ENCODE data around the gene LRRC70. TPM values are rescaled to one million over a fixed set of nuclear protein-coding genes. Genes with fewer than 3 reads are reported as not detected.

LRRC70 gene
- total RNA-seq, 2 donors from 2014 or later: 0.86 to 1.5 TPM

DNA sequence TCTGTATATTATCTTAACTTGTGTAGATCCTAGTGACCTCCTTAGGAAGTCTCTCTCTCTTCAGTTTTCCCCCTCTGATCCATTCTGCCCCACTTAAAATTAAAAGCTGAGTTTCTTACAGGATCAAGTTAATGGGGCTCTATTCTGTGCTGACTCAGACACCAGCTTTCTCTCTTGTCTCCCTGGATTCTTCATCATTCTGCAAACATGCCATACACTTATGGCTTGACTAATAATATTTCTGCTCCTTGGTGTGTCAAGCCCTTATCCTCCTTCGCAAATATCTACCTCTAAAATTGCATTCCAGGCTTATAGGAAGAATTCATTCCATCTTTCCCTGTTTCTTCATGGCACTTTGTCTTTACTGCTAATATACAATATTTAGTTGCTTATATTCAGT lies 18.1 kb downstream of the LRRC70 start:
- no peaks in the 10 kb centered on the region for H3K27me3 Mint-ChIP-seq (ENCODE audit: low read depth)
- peaks cover 2 to 19% of the 10 kb centered on the region in 2 donors for H3K36me3 Mint-ChIP-seq (ENCODE audit: insufficient read depth in 2 of 2)
- H3K4me3 Mint-ChIP-seq: no peak overlapping the region
- ATAC-seq (replicated peaks in 1 of 2) (no peak), DNase-seq (no peak)
- H3K4me1 Mint-ChIP-seq (ENCODE audit: low read depth): peaks cover 6% of the 10 kb centered on the region
- H3K9me3 Mint-ChIP-seq: peaks cover 0 to 1% of the 10 kb centered on the region in 2 donors
- no peak overlapping the region for H3K27ac Mint-ChIP-seq

DNA sequence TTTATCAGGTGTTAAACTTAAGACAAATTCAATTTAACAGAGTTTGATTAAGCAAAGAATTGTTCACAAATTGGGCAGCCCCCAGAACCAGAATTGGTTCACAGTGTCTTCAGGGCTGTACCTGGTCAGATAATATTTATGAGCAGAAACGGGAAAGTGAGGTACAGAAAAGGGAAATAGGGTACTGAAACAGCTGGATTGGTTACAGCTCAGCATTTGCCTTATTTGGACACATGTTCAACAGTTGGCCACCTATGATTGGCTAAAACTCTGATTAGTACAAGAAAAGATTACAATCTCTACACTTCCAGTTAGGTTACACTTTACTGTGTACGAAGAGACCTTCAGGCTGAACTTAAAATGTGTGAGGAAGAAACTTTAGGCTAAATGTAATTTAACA lies 18.7 kb downstream of the LRRC70 start:
- no peak for ATAC-seq (replicated peaks in 1 of 2)
- Mint-ChIP-seq H3K27me3 (ENCODE audit: low read depth) (no peaks in the 10 kb centered on the region), H3K9me3 (peaks cover 0 to 1% of the 10 kb centered on the region in 2 donors), H3K36me3 (ENCODE audit: insufficient read depth in 2 of 2) (peaks cover 2 to 14% of the 10 kb centered on the region in 2 donors), H3K27ac (no peak overlapping the region), H3K4me3 (no peak overlapping the region), H3K4me1 (ENCODE audit: low read depth) (peaks cover 6% of the 10 kb centered on the region)
- DNase-seq: no peak

DNA sequence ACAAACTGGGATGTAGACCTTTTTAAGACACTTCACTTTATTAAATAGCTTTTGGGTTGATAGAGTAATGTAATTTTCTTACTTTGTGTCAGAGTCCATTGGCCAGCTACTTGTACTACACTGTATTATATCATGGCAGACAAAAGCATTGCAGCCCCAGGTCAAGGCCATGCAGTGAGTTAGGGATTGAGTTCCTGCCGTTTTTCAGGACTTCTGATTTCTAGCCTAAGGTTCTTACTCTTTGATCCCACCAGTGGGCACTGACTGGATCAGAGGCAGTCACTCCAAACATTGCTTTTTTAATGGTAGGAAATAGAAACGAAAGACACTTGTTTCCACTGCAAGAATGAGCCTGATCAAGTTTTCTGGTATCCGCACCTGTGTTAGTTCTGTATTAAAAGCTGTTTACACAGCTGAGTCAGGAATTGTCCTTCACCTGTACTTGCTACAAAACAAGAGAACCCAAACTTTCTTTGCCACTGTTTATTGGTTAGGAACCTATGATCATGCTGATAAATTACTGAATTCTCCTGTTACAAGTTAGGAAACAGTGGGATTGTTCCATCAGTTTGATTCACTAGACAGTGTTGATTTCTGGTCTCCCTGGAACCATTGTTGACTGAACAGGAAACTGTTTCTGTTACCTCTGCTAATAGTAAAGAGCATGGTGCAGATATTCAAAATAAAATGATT lies 22.1 kb downstream of the LRRC70 start:
- H3K4me3 Mint-ChIP-seq: no peak overlapping the region
- ATAC-seq (replicated peaks in 1 of 2) (no peak), DNase-seq (no peak)
- peaks cover 0 to 6% of the 10 kb centered on the region in 2 donors for H3K36me3 Mint-ChIP-seq (ENCODE audit: insufficient read depth in 2 of 2)
- H3K4me1 Mint-ChIP-seq (ENCODE audit: low read depth): peaks cover 6% of the 10 kb centered on the region
- no peaks in the 10 kb centered on the region for H3K9me3 Mint-ChIP-seq
- no peak overlapping the region for H3K27ac Mint-ChIP-seq
- H3K27me3 Mint-ChIP-seq (ENCODE audit: low read depth): no peaks in the 10 kb centered on the region

DNA sequence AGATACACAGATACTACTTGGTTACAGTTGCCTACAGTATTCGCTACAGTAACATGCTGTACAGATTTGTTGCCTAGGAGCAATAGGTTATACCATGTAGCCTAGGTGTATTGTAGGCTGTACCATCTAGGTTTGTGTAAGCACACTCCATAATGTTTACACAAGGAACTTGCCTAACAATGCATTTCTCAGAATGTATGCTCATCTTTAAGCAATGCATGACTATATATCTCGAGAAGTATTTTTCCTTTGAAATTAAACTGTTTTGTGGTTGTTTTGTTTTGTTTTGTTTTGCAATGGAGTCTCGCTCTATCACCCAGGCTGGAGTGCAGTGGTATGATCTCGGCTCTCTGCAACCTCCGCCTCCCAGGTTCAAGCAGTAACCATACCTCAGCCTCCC lies 25.3 kb downstream of the LRRC70 start:
- Mint-ChIP-seq H3K27me3 (ENCODE audit: low read depth) (no peaks in the 10 kb centered on the region), H3K4me3 (no peak overlapping the region), H3K4me1 (ENCODE audit: low read depth) (no peaks in the 10 kb centered on the region), H3K27ac (no peak overlapping the region), H3K36me3 (ENCODE audit: insufficient read depth in 2 of 2) (peaks cover 2 to 7% of the 10 kb centered on the region in 2 donors), H3K9me3 (no peaks in the 10 kb centered on the region)
- ATAC-seq (replicated peaks in 1 of 2) (no peak), DNase-seq (no peak)

DNA sequence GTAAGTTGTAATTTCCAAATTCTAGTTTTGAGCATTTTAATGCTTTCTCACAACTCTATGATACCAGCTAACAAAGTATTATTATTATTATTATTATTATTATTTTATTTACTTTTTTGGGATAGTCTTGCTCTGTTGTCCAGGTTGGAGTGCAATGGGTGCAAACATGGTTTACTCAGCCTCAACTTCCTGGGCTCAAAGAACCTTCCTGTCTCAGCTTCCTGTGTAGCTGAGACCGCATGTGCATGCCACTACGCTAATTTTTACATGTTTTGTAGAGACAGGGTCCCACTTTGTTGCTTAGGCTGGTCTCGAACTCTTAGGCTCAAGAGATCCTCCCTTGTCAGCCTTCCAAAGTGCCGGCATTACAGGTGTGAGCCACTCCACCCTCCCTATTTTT lies 27.0 kb downstream of the LRRC70 start:
- ATAC-seq (replicated peaks in 1 of 2) (no peak), DNase-seq (no peak)
- H3K4me1 Mint-ChIP-seq (ENCODE audit: low read depth): no peaks in the 10 kb centered on the region
- H3K4me3 Mint-ChIP-seq: no peak overlapping the region
- peaks cover 2 to 7% of the 10 kb centered on the region in 2 donors for H3K36me3 Mint-ChIP-seq (ENCODE audit: insufficient read depth in 2 of 2)
- H3K27me3 Mint-ChIP-seq (ENCODE audit: low read depth): no peaks in the 10 kb centered on the region
- H3K27ac Mint-ChIP-seq: no peak overlapping the region
- H3K9me3 Mint-ChIP-seq: no peaks in the 10 kb centered on the region

DNA sequence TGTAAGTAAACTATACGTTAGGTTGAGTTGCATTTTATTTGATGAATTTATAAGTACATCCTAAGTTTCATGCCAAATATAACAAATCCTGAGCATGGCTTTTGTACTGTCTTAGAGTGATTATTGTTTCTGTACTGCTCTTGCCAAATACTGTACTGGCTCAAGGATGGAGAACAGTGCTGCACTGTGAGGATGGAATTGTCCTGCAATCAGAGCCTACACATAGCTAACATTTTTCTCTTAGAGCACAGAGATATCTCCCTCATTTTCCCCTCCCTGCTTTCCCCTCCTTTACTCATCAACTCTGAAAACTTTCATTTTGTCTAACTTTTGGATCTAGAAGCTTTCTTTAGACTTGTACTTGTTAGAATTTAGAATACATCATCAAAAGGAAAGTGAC lies 28.3 kb downstream of the LRRC70 start:
- DNase-seq: no peak
- H3K4me1 Mint-ChIP-seq (ENCODE audit: low read depth): no peaks in the 10 kb centered on the region
- no peaks in the 10 kb centered on the region for H3K27me3 Mint-ChIP-seq (ENCODE audit: low read depth)
- H3K4me3 Mint-ChIP-seq: no peak overlapping the region
- peaks cover 2 to 4% of the 10 kb centered on the region in 2 donors for H3K36me3 Mint-ChIP-seq (ENCODE audit: insufficient read depth in 2 of 2)
- H3K27ac Mint-ChIP-seq: no peak overlapping the region
- no peak for ATAC-seq (replicated peaks in 1 of 2)
- no peaks in the 10 kb centered on the region for H3K9me3 Mint-ChIP-seq

DNA sequence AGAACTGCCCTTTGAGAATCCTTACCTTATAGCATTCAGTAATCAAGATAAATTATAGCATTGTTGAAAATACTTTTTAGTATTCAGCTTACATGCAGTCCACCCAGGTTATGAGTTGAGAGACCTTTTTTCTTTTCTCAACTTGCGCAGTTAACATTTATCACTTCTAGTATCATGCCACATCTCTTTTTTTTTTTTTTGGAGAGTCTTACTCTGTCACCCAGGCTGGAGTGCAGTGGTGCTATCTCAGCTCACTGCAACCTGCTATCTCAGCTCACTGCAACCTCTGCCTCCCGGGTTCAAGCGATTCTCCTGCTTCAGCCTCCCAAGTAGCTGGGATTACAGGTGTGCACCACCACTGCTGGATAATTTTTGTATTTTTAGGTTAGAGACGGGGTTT lies 29.0 kb downstream of the LRRC70 start:
- Mint-ChIP-seq H3K4me3 (no peak overlapping the region), H3K27ac (no peak overlapping the region), H3K36me3 (ENCODE audit: insufficient read depth in 2 of 2) (peaks cover 2 to 4% of the 10 kb centered on the region in 2 donors), H3K4me1 (ENCODE audit: low read depth) (no peaks in the 10 kb centered on the region), H3K27me3 (ENCODE audit: low read depth) (no peaks in the 10 kb centered on the region), H3K9me3 (no peaks in the 10 kb centered on the region)
- DNase-seq: no peak
- no peak for ATAC-seq (replicated peaks in 1 of 2)

DNA sequence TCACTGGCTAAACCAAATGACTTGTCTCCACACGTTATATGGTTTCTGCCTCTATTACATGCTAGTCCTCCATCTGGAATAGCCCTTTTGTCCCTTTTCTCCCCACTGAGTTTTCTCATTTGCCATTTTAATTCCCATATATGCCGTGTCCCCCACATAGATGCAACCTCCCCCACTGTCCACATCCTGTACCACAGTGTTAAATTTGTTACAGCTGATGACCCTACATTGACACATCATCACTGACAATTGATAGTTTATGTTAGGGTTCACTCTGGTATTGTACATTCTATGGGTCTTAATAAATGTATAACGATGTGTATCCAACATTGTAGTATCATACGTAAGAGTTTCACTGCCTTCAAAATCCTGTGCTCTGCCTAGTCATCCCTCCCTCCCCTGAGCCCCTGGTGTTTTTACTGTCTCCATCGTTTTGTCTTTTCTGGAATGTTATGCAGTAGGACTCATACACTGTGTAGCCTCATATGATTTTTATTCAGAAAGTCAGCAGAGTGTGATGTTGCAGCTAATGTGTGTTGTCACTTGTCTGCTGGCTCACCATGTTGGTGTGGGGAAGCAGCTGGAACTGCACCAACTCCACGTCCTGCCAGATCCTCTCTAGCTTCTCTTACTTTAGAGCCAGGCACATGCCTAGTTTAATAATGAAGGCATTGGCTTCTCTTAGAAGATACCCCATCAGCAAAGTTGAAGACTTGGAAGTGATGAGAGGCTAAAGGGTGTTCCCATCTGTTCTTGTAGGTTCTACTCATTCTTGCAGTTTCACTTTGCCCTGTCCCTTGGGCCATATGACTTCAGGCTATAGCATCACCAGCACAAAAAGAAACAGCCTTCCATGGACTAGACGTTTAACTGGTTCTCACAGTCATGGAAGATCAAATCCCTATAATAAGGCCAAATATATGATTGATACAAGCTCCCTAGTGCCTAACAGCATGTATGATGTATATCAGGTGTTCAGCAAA lies 30.2 kb downstream of the LRRC70 start:
- Mint-ChIP-seq H3K4me1 (ENCODE audit: low read depth) (no peaks in the 10 kb centered on the region), H3K27me3 (ENCODE audit: low read depth) (no peaks in the 10 kb centered on the region), H3K27ac (no peak overlapping the region), H3K9me3 (no peaks in the 10 kb centered on the region), H3K36me3 (ENCODE audit: insufficient read depth in 2 of 2) (peaks cover 3 to 4% of the 10 kb centered on the region in 2 donors), H3K4me3 (no peak overlapping the region)
- no peak for ATAC-seq (replicated peaks in 1 of 2)
- DNase-seq: no peak

DNA sequence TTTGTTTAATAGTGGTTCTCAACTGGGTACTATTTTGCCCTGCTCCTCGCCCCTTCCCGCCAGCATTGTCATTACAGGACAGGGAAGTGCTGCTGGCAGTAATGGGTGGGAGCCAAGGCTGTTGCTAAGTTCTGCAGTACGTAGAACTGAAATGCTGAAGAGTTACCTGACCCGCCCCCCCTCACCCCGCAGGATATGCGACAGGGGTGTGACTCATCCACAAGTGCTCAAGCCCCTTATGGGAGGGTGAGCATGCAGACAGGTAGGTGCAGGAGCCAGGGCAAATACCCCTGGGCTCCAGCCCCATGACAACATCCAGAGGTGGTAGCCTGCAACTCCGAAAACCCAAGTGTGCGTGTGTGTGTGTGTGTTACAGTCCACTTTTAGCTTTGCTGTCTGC lies 35.7 kb downstream of the LRRC70 start:
- H3K36me3 Mint-ChIP-seq (ENCODE audit: insufficient read depth in 2 of 2): peaks cover 0 to 2% of the 10 kb centered on the region in 2 donors
- no peaks in the 10 kb centered on the region for H3K9me3 Mint-ChIP-seq
- ATAC-seq (replicated peaks in 1 of 2): no peak
- no peaks in the 10 kb centered on the region for H3K4me1 Mint-ChIP-seq (ENCODE audit: low read depth)
- H3K4me3 Mint-ChIP-seq: no peak overlapping the region
- no peaks in the 10 kb centered on the region for H3K27me3 Mint-ChIP-seq (ENCODE audit: low read depth)
- H3K27ac Mint-ChIP-seq: no peak overlapping the region
- DNase-seq: no peak

DNA sequence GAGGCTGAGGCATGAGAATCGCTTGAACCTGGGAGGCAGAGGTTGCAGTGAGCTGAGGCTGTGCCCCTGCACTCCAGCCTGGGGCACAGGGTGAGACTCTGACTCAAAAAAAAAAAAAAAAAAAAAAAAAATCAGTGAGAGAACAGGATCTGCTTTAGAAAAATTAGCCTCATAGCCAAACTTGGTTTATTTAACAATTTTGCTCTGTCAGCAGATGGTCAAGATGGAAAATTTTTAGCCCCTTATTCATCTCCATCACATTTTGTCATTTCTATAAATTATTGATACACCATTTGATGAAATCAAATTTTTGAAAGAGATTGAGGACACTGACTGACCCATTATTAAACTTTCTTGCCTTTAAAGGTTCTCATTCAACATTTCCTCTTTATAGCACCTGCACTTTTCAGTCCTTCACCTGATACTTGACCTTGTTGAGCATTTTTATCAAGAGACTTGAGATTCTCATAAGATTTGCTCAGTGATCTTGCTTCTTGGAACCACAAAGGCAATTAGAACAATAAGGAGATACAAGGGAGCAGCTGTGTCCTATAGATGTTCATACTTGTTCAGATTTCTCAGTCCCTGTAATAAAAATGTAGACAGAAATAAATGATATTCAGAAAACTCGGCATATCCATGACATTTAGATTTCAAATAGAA lies 38.1 kb downstream of the LRRC70 start:
- Mint-ChIP-seq H3K4me1 (ENCODE audit: low read depth) (no peaks in the 10 kb centered on the region), H3K36me3 (ENCODE audit: insufficient read depth in 2 of 2) (peaks cover 0 to 2% of the 10 kb centered on the region in 2 donors), H3K4me3 (no peak overlapping the region), H3K27me3 (ENCODE audit: low read depth) (no peaks in the 10 kb centered on the region), H3K27ac (no peak overlapping the region), H3K9me3 (no peaks in the 10 kb centered on the region)
- ATAC-seq (replicated peaks in 1 of 2) (no peak), DNase-seq (no peak)

DNA sequence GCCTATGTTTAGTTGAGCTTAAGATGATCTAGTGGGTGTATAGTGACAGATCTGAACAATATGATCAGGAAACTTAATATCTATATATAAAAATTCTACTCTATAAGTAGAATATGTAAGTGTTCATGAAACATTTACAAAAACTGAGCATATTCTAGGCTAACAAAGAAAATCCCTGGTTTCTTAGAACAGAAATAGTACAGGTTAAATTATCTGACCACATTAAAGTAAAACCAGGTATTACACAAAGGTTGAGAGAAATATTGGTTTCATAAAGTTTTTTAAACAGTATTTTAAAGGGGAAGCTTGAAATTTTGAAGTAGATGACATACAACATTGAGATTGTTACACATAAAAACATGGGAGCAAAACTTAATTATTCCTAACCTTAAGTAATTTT lies 39.3 kb downstream of the LRRC70 start:
- Mint-ChIP-seq H3K27me3 (ENCODE audit: low read depth) (no peaks in the 10 kb centered on the region), H3K27ac (no peak overlapping the region), H3K4me1 (ENCODE audit: low read depth) (no peaks in the 10 kb centered on the region)

DNA sequence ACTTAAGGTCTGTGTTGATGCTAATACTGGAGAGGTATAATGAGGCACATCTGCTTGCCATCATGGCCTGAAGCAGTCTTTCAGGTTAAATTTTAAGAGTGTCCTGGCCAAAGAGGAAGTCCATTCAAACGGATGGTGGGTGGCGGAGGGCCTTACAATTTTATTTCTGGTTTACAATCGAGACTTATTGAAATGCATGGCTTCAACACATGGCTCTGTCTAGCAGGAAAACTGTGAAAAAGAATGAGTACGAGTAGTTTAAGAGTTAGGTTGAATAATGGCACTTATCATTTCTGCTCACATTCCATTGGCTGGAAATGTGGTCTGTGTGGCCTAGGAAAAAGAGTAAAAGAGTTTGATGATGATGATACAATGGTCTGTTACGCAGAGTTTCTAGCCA lies 42.1 kb downstream of the LRRC70 start:
- Mint-ChIP-seq H3K4me3 (no peak overlapping the region), H3K9me3 (no peaks in the 10 kb centered on the region), H3K27me3 (ENCODE audit: low read depth) (no peaks in the 10 kb centered on the region), H3K27ac (no peak overlapping the region), H3K36me3 (ENCODE audit: insufficient read depth in 2 of 2) (no peaks in the 10 kb centered on the region), H3K4me1 (ENCODE audit: low read depth) (no peaks in the 10 kb centered on the region)
- ATAC-seq (replicated peaks in 1 of 2) (no peak), DNase-seq (no peak)

More for the DNA sequence above, 39.3 kb downstream of the LRRC70 start:
- no peak overlapping the region for H3K4me3 Mint-ChIP-seq
- H3K9me3 Mint-ChIP-seq: no peaks in the 10 kb centered on the region
- DNase-seq (no peak), ATAC-seq (replicated peaks in 1 of 2) (no peak)
- no peaks in the 10 kb centered on the region for H3K36me3 Mint-ChIP-seq (ENCODE audit: insufficient read depth in 2 of 2)

DNA sequence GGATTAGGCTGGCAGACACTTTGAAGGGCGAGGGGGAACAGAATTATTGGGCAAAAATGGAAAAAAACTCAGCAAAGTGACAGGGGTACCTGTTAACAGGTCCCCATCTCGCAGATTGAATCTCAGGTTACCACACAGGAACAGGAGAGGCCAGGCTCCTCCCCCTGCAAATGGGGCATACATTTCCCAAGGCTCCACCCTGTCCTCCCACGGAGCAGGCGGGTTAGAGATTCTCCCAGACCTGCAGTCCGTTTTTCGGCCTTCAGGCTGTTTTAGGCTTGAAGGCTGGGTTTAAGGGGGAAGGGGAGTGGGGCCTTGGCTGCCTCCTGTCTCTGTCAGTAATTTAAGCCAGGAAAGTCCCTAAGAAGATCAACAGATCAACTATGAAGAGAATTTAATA lies 42.7 kb downstream of the LRRC70 start:
- ATAC-seq (replicated peaks in 1 of 2): no peak
- no peak for DNase-seq
- Mint-ChIP-seq H3K27me3 (ENCODE audit: low read depth) (no peaks in the 10 kb centered on the region), H3K4me1 (ENCODE audit: low read depth) (no peaks in the 10 kb centered on the region), H3K36me3 (ENCODE audit: insufficient read depth in 2 of 2) (no peaks in the 10 kb centered on the region), H3K27ac (no peak overlapping the region), H3K4me3 (no peak overlapping the region), H3K9me3 (no peaks in the 10 kb centered on the region)

Data from activated T-cell treated with anti-CD3 and anti-CD28 coated beads, Interleukin-2, amount 50 U/mL, for 72 hours (primary cell).